AG04450 (cell line): ENCODE data around the gene LRP11. TPM values are rescaled to one million over a fixed set of nuclear protein-coding genes. Genes with fewer than 3 reads are reported as not detected.
"Not testable (repeated sequence)": the region's sequence is repeated elsewhere in the genome, so short reads cannot be mapped to it uniquely, and the experiment has no call there.

Experiments used
- CTCF ChIA-PET: fragments of 300-600, 350-600 bp; formaldehyde crosslinking; extraction: SDS; loops from one replicate; lab custom pipeline; 2022; ENCODE audit warnings: antibody characterized with exemption, inconsistent platforms; lab: Charles Lee
- POLR2A ChIA-PET: fragments of 350-600 bp; formaldehyde crosslinking; extraction: SDS; loops from one replicate; lab custom pipeline; 2021; ENCODE audit warnings: antibody characterized with exemption, inconsistent platforms; lab: Yijun Ruan, JAX
- DNase-seq: peaks from one replicate; pipeline ENCODE4 v3.0.0-alpha.2; 2011; ENCODE audit warnings: low read depth, low spot score
- H3K27ac ChIP-seq: one replicate; pipeline ENCODE4 v1.5.1; 2012; ENCODE audit warnings: low read depth, low read length, control low read depth
- H3K27me3 ChIP-seq: one replicate; pipeline ENCODE4 v1.6.0; 2012; ENCODE audit warnings: low read length; ENCODE audit not compliant: control insufficient read depth, insufficient read depth
- H3K4me3 ChIP-seq: 2 replicates; pipeline ENCODE4 v1.5.1; 2011; ENCODE audit warnings: mild to moderate bottlenecking, low read depth, low read length, control low read depth
- H3K9me3 ChIP-seq: 2 replicates; pipeline ENCODE4 v1.5.1; 2012; ENCODE audit warnings: low read length; ENCODE audit not compliant: control insufficient read depth, insufficient read depth
- CTCF ChIP-seq: IDR thresholded peaks from 2 replicates; pipeline ENCODE4 v1.5.1; 2011; ENCODE audit warnings: low read depth, low read length, control low read depth, inconsistent platforms
- polyA minus RNA-seq: library from RNA; depleted of rRNA, polyadenylated mRNA; stranded (reverse); fragments of >200 nt; gene quantifications from 2 replicates; pipeline ENCODE4 v1.2.3, GENCODE V29; 2011; rRNA and poly(A)+ RNA removed
- polyA plus RNA-seq: library from polyadenylated mRNA; depleted of rRNA; stranded (reverse); fragments of >200 nt; gene quantifications from 2 replicates; pipeline ENCODE4 v1.2.3, GENCODE V29; 2011; rRNA removed

Gene LRP11
- 64.3 and 71.0 TPM in 2 replicates for polyA plus RNA-seq
- 108 and 110 TPM in 2 replicates for polyA minus RNA-seq

- POLR2A ChIA-PET: interaction anchor here (1.0 to 1.2 kb wide), 3 partner anchors 9 to 18 kb away, joined by 3 read pairs; no protein-coding TSS in a partner anchor
- TF ChIP-seq CTCF: no peak
- H3K4me3 ChIP-seq: peak within 1 kb of the TSS; percentile 51
- no peaks in the 10 kb centered on the region for H3K9me3 ChIP-seq
- no peaks in the 10 kb centered on the region for H3K27me3 ChIP-seq
- peak within 1 kb of the TSS; percentile 80 for H3K27ac ChIP-seq
- DNase-seq: no peak
- CTCF ChIA-PET: interaction anchor here (0.6 to 2.7 kb wide), 7 partner anchors 20 to 927 kb away, joined by 3 to 21 read pairs (median 7); no protein-coding TSS in a partner anchor
These were observed at the start of gene LRP11 for GRCh38 chr6:149863698-149864577. Gene LRP11 (minus strand): TSS chr6:149864359. CDS start chr6:149864020, 339 bp downstream.

GRCh38 chr6:149913540-149914240 lies 49.5 kb upstream of the LRP11 start:
- Histone ChIP-seq H3K4me3 (no peak overlapping the region), H3K9me3 (peaks cover 4% of the 10 kb centered on the region; the same call in 1 of the 2 replicates), H3K27ac (no peak overlapping the region), H3K27me3 (peaks cover 3% of the 10 kb centered on the region)
- CTCF ChIA-PET: no interaction called here
- no peak for TF ChIP-seq CTCF
- POLR2A ChIA-PET: no interaction called here
- DNase-seq: no peak

- Histone ChIP-seq H3K27ac (no peak overlapping the region), H3K27me3 (peaks cover 3% of the 10 kb centered on the region), H3K4me3 (no peak overlapping the region), H3K9me3 (peaks cover 8% of the 10 kb centered on the region)
- no peak for TF ChIP-seq CTCF
- POLR2A ChIA-PET: no interaction called here
- CTCF ChIA-PET: no interaction called here
- no peak for DNase-seq
These were observed 48.9 kb upstream of the LRP11 start for GRCh38 chr6:149913085-149913484.

GRCh38 chr6:149912680-149913079 lies 48.5 kb upstream of the LRP11 start:
- H3K27ac ChIP-seq, H3K9me3 ChIP-seq, H3K27me3 ChIP-seq, DNase-seq, POLR2A ChIA-PET, H3K4me3 ChIP-seq: not testable (repeated sequence)
- CTCF ChIA-PET: interaction anchor here (1.0 kb wide), 1 partner anchor 47 kb away, joined by 3 read pairs; no protein-coding TSS in a partner anchor

GRCh38 chr6:149910721-149911151 lies 46.6 kb upstream of the LRP11 start:
- CTCF ChIA-PET: no interaction called here
- DNase-seq: no peak
- H3K9me3 ChIP-seq: peaks cover 8% of the 10 kb centered on the region

More at GRCh38 chr6:149910721-149911151, 46.6 kb upstream of the LRP11 start:
- Histone ChIP-seq H3K4me3 (no peak overlapping the region), H3K27ac (no peak overlapping the region), H3K27me3 (peaks cover 6% of the 10 kb centered on the region)
- no peak for TF ChIP-seq CTCF
- POLR2A ChIA-PET: no interaction called here
